Measurements from ENCODE around the gene FOXE3. TPM values are rescaled to one million over a fixed set of nuclear protein-coding genes. Genes with fewer than 3 reads are reported as not detected.
"Not testable (repeated sequence)": the region's sequence is repeated elsewhere in the genome, so short reads cannot be mapped to it uniquely, and the experiment has no call there.

Gene FOXE3
- total RNA-seq, 6 experiments from 2014 or later = not detected

DNA sequence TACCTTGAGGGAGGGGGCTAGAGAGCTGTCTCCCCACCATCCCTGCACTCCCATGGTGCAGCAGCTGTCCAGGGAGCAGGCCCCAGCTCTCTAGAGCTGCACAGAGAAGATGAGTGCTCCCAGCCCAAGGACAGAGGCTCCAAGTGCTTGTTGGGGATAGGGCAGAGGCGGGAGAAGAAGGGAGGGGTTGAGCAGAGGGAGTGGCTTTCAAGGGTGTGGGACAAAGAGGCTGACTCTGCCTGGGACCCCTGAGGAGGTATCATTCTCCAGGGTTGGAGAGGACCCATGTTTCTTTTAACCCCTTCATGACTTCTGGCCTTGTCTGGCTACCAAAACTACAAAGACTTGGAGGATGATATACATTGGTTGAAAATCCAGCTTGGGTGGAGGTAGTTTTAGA, 36.3 kb downstream of the FOXE3 start:
- Mint-ChIP-seq H3K9me3 (no peaks in the 10 kb centered on the region), H3K4me1 (ENCODE audit: low read depth) (no peaks in the 10 kb centered on the region), H3K27me3 (ENCODE audit: insufficient read depth) (peaks cover 21% of the 10 kb centered on the region), H3K36me3 (ENCODE audit: low read depth) (no peaks in the 10 kb centered on the region), H3K4me3 (no peak overlapping the region), H3K27ac (no peak overlapping the region)
- TF ChIP-seq, protein P1, sequence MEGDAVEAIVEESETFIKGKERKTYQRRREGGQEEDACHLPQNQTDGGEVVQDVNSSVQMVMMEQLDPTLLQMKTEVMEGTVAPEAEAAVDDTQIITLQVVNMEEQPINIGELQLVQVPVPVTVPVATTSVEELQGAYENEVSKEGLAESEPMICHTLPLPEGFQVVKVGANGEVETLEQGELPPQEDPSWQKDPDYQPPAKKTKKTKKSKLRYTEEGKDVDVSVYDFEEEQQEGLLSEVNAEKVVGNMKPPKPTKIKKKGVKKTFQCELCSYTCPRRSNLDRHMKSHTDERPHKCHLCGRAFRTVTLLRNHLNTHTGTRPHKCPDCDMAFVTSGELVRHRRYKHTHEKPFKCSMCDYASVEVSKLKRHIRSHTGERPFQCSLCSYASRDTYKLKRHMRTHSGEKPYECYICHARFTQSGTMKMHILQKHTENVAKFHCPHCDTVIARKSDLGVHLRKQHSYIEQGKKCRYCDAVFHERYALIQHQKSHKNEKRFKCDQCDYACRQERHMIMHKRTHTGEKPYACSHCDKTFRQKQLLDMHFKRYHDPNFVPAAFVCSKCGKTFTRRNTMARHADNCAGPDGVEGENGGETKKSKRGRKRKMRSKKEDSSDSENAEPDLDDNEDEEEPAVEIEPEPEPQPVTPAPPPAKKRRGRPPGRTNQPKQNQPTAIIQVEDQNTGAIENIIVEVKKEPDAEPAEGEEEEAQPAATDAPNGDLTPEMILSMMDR (IDR thresholded peaks at IDR 0.05) = no peak
- DNase-seq = no peak

DNA sequence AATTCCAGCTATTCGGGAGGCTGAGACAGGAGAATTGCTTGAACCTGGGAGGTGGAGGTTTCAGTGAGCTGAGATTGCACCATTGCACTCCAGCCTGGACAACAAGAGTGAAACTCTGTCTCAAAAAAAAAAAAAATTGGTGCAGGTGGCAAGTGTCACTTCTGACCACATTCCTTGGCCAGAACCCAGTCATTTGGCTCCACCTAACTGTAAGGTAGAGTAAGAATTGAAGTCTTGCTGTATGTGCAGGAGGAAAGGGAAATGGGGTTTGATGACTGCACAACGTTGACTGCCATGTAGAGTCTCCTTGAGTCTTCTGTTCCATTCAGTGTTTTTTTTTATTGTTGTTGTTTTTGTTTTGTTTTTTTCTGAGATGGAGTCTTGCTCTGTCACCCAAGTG, 37.8 kb downstream of the FOXE3 start:
- H3K27me3 Mint-ChIP-seq (ENCODE audit: insufficient read depth) = peaks cover 18% of the 10 kb centered on the region
- H3K4me1 Mint-ChIP-seq (ENCODE audit: low read depth); H3K27ac Mint-ChIP-seq; H3K4me3 Mint-ChIP-seq; DNase-seq; H3K36me3 Mint-ChIP-seq (ENCODE audit: low read depth); H3K9me3 Mint-ChIP-seq: not testable (repeated sequence)

DNA sequence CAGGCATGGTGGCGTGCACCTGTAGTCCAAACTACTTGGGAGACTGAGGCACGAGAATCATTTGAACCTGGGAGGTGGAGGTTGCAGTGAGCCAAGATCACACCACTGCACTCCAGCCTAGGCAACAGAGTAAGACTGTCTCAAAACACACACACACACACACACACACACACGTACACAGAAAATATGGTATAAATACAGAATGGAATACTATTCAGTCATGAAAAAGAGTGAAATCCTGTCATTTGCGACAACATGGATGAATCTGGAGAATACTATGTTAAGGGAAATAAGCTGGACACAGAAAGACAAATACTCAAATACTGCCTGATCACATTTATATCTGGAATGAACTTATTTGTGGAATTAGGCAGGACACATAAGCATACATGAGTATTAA, 40.2 kb downstream of the FOXE3 start:
- TF ChIP-seq, protein P1 (IDR thresholded peaks at IDR 0.05) = no peak
- Mint-ChIP-seq H3K36me3 (ENCODE audit: low read depth) (no peaks in the 10 kb centered on the region), H3K27ac (no peak overlapping the region), H3K4me1 (ENCODE audit: low read depth) (no peaks in the 10 kb centered on the region), H3K9me3 (no peaks in the 10 kb centered on the region), H3K27me3 (ENCODE audit: insufficient read depth) (peaks cover 24% of the 10 kb centered on the region), H3K4me3 (no peak overlapping the region)
- DNase-seq = no peak

DNA sequence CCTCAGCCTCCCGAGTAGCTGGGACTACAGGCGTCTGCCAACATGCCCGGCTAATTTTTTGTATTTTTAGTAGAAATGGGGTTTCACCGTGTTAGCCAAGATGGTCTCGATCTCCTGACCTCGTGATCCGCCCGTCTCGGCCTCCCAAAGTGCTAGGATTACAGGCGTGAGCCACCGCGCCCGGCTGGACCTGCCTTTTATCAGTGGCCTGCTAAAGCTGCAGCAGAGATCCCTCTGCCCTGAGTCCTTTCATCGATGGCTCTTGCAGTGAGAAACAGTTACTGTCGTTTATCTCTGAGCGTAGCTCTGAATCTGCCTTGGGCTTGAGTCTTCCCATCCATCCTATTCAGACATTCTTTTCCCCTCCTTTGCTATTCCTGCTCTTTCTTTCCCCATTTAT, 41.5 kb downstream of the FOXE3 start:
- H3K36me3 Mint-ChIP-seq (ENCODE audit: low read depth); H3K4me1 Mint-ChIP-seq (ENCODE audit: low read depth); H3K4me3 Mint-ChIP-seq; H3K9me3 Mint-ChIP-seq; DNase-seq; H3K27ac Mint-ChIP-seq: not testable (repeated sequence)
- H3K27me3 Mint-ChIP-seq (ENCODE audit: insufficient read depth) = peaks cover 26% of the 10 kb centered on the region

DNA sequence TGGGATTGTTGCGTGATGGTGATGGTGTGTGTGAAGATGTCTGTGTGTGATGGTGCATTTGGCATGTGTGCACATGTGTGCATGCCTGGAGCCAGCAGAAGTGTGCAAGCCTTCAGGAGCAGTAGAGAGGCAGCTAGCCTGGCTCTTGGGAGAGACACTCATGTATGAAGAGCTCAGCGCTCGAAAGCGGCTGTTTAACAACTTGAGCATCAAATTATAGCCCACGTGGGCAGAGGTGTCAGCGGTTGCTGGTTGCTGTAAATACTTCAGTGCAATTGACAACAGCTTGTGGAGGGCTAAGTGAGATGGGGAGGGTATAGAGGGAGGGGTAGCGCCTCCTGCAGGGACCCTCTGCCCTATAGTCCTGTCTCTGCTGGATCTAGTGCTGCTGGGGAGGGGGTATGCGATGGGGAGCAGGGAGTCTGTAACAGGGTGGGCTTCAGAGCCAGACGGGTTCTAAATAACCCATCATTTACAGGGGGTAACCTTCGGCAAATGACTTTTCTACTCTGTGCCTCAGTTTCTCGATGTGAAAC, 43.2 kb downstream of the FOXE3 start:
- TF ChIP-seq, protein P1 (IDR thresholded peaks at IDR 0.05) = no peak
- Mint-ChIP-seq H3K27me3 (ENCODE audit: insufficient read depth) (peaks cover 32% of the 10 kb centered on the region), H3K36me3 (ENCODE audit: low read depth) (no peaks in the 10 kb centered on the region), H3K9me3 (no peaks in the 10 kb centered on the region), H3K4me1 (ENCODE audit: low read depth) (no peaks in the 10 kb centered on the region), H3K27ac (no peak overlapping the region), H3K4me3 (no peak overlapping the region)
- no peak for DNase-seq

DNA sequence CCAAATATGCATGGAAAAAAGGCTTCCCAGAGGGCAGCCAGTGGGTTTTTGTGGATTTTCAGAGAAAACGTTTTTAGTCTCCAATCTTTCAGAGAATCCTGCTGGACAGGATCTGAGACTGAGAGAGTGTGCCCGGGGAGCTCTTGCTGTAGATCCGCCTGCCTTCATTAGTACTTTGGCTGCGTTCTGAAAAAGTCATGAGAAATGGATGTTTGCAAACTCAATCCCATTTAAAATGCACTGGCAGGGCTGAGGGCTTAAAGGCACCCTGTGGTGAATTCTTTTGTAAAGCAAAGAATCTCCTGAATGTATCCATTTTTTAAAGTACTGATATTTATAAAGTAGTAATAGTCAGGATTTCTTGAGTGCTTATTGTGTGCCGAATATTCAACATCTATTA, 44.0 kb downstream of the FOXE3 start:
- Mint-ChIP-seq H3K4me1 (ENCODE audit: low read depth) (no peaks in the 10 kb centered on the region), H3K9me3 (no peaks in the 10 kb centered on the region), H3K36me3 (ENCODE audit: low read depth) (no peaks in the 10 kb centered on the region), H3K4me3 (no peak overlapping the region), H3K27ac (no peak overlapping the region), H3K27me3 (ENCODE audit: insufficient read depth) (peaks cover 31% of the 10 kb centered on the region)
- DNase-seq = no peak
- TF ChIP-seq, protein P1 (IDR thresholded peaks at IDR 0.05) = no peak

DNA sequence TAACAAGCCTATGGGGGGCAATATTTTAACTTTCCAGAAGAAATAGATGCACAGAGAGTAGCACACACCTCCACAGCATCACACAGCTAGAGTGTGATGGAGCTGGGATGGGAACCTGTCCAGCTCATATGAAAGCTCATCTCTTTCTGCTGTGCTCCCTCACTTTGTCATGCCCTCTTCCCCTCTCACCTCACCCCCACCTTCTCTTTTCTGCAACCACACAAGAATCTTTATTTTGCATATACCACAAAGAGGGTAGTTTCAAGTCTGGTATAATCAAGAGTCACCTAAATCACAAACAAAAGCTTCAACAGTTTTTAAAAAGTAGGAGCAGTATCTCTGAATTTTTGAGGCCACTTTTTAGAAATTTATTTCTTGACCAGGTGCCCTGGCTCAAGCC, 44.4 kb downstream of the FOXE3 start:
- no peaks in the 10 kb centered on the region for H3K9me3 Mint-ChIP-seq
- no peak for DNase-seq
- H3K27ac Mint-ChIP-seq = no peak overlapping the region
- H3K27me3 Mint-ChIP-seq (ENCODE audit: insufficient read depth) = peaks cover 27% of the 10 kb centered on the region
- no peaks in the 10 kb centered on the region for H3K36me3 Mint-ChIP-seq (ENCODE audit: low read depth)
- H3K4me3 Mint-ChIP-seq = no peak overlapping the region
- no peaks in the 10 kb centered on the region for H3K4me1 Mint-ChIP-seq (ENCODE audit: low read depth)
- TF ChIP-seq, protein P1 (IDR thresholded peaks at IDR 0.05) = no peak
